ENCODE data around the gene ANKRD11. TPM values are rescaled to one million over a fixed set of nuclear protein-coding genes. Genes with fewer than 3 reads are reported as not detected.
"Not testable (repeated sequence)": the region's sequence is repeated elsewhere in the genome, so short reads cannot be mapped to it uniquely, and the experiment has no call there.

ANKRD11 gene
- total RNA-seq, 1 experiment from 2014 or later = 47.0 TPM

- in situ Hi-C loops (cut with HindIII; ENCODE audit: low pct_unique_long_range_greater_than_20kb, low sequenced_read_pairs) = no loop called here
- DNase-seq (ENCODE audit: low read depth, low spot score) = no peak
Measured at GRCh38 chr16:89485701-89486246, 4.6 kb downstream of the ANKRD11 start.

- no peak for DNase-seq (ENCODE audit: low read depth, low spot score)
- in situ Hi-C loops (cut with HindIII; ENCODE audit: low pct_unique_long_range_greater_than_20kb, low sequenced_read_pairs) = no loop called here
Measured at GRCh38 chr16:89484923-89485679, 5.3 kb downstream of the ANKRD11 start.

GRCh38 chr16:89484041-89484501 lies 6.3 kb downstream of the ANKRD11 start:
- in situ Hi-C loops (cut with HindIII; ENCODE audit: low pct_unique_long_range_greater_than_20kb, low sequenced_read_pairs) = no loop called here
- DNase-seq (ENCODE audit: low read depth, low spot score) = no peak

DNA sequence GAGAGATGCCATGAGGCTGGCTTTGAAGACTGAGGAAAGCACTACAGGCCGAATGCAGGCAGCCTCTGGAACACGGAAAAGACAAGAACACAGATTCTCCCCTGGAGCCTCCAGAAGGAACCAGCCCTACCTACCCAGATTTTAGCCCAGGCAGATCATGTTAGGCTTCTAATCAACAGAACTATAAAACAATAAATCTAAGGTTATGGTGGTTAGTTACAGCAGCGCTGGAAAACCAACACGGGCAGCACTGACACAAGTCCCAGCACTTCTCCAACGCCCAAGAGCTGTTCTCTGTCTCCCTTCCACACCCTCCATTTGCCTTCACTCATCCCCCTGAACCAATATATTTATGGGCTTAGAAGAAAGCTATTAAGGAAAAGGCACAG lies 7.5 kb downstream of the ANKRD11 start:
- in situ Hi-C loops (cut with HindIII; ENCODE audit: low pct_unique_long_range_greater_than_20kb, low sequenced_read_pairs) = no loop called here
- DNase-seq (ENCODE audit: low read depth, low spot score) = no peak

- in situ Hi-C loops (cut with HindIII; ENCODE audit: low pct_unique_long_range_greater_than_20kb, low sequenced_read_pairs) = no loop called here
- DNase-seq (ENCODE audit: low read depth, low spot score) = no peak
Measured at GRCh38 chr16:89482150-89482816, 8.1 kb downstream of the ANKRD11 start.

DNA sequence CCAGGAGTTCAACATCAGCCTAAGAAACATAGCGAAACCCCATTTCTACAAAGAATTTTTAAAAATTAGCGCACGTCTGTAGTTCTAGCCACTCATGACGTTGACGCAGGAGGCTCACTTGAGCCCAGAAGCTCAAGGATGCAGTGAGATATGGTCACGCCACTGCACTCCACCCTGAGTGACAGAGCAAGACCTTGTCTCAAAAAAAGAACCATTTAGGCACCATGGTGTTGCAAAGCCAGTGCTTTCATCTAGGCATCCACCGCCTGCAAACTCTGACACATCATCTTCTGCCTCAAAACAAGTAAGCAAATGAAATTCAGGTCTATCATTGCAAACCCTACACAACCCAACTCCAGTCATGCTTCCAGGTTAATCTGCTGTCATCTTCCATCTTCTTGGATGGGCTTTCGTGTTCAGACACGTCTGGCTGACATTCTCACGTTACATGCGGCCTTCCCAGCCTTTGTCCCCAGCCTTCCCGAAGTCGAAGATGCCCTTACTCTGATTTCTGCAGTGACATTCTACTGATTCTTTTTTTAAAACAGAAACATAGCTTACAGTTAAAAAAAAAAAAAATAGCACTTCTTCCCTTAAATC lies 8.9 kb downstream of the ANKRD11 start:
- in situ Hi-C loops (cut with HindIII; ENCODE audit: low pct_unique_long_range_greater_than_20kb, low sequenced_read_pairs) = no loop called here
- DNase-seq (ENCODE audit: low read depth, low spot score) = no peak

DNA sequence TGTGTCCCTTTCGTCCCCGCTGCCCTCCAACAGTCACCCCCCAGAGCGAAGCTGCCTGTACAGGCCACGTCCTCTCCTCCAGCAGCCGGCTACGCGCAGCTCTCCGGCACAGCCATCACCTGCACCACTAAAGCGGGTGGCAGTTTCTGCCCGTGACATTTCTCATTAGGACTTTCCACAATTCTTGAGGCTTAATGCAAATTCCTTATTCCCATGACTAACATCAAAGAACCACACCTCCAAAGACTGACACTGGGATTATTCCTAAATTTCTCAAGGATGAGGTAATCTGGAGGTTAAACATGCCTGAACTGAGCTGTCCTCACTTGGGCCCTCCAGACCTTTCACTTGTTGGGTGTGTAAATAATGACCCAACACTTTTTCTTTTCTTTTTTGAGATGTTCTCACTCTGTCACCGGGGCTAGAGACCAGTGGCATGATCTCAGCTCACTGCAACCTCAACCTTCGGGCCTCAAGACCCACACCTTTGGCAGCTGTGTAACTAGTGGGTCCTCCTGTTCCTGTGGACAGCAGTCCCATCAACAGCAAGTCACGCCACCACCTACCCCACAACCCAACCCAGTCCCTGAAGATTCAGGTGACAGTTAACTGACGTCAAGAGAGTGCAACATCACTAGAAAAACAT lies 11.7 kb downstream of the ANKRD11 start:
- in situ Hi-C loops (cut with HindIII; ENCODE audit: low pct_unique_long_range_greater_than_20kb, low sequenced_read_pairs) = no loop called here
- DNase-seq (ENCODE audit: low read depth, low spot score) = no peak

- in situ Hi-C loops (cut with HindIII; ENCODE audit: low pct_unique_long_range_greater_than_20kb, low sequenced_read_pairs) = no loop called here
- no peak for DNase-seq (ENCODE audit: low read depth, low spot score)
Measured at GRCh38 chr16:89476811-89477261, 13.5 kb downstream of the ANKRD11 start.

GRCh38 chr16:89476379-89476778 lies 14.0 kb downstream of the ANKRD11 start:
- in situ Hi-C loops (cut with HindIII; ENCODE audit: low pct_unique_long_range_greater_than_20kb, low sequenced_read_pairs) = no loop called here
- no peak for DNase-seq (ENCODE audit: low read depth, low spot score)

DNA sequence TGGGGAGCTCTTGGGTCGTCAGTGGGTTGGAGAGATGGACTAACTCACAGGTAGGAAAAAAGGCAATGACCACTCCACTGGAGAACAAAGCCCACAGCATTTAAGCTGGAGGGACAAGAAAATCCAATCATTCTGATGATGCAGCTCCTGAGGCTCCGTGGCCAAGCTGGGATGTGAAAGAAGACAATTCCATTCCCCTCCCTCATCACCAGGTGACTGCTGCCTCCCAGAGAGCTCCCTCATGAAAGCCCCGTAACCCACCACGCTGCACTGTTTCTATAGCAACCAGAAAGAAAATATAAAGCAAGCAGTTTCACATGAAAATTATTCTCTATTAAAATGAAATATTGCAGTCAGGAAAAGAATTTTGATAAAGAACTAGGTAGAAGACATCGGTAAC lies 15.2 kb downstream of the ANKRD11 start:
- in situ Hi-C loops (cut with HindIII; ENCODE audit: low pct_unique_long_range_greater_than_20kb, low sequenced_read_pairs) = no loop called here
- no peak for DNase-seq (ENCODE audit: low read depth, low spot score)

- no peak for DNase-seq (ENCODE audit: low read depth, low spot score)
- in situ Hi-C loops (cut with HindIII; ENCODE audit: low pct_unique_long_range_greater_than_20kb, low sequenced_read_pairs) = no loop called here
Measured at GRCh38 chr16:89473791-89474414, 16.5 kb downstream of the ANKRD11 start.

DNA sequence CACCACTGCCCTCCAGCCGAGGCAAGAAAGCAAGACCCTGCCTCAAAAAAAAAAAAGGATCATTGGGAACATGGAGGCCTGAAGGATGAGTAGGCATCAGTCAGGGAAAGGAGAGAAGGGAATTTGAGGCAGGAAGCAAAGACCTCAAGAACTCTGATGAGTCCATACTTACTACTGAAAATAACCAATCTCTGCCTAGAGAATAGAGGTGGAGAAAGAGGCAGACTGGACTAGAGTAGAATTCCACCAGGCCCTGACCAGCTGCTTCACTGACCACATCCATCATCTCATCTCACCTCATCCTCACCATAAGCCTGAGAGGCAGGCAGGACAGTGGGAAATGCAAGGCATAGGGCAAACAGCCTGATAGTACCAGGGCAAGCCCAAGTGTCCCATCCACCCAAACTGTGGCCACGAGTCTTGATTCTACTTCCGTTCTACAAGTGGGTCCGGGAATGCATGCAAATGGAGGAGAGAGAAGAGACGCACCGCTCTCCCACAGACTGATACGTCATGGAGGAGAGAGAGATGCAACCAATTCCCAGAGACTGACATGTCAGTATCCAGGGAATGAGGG lies 17.1 kb downstream of the ANKRD11 start:
- in situ Hi-C loops (cut with HindIII; ENCODE audit: low pct_unique_long_range_greater_than_20kb, low sequenced_read_pairs) = no loop called here
- DNase-seq (ENCODE audit: low read depth, low spot score) = no peak

GRCh38 chr16:89472711-89473075 lies 17.7 kb downstream of the ANKRD11 start:
- DNase-seq (ENCODE audit: low read depth, low spot score) = no peak
- in situ Hi-C loops (cut with HindIII; ENCODE audit: low pct_unique_long_range_greater_than_20kb, low sequenced_read_pairs) = no loop called here

DNA sequence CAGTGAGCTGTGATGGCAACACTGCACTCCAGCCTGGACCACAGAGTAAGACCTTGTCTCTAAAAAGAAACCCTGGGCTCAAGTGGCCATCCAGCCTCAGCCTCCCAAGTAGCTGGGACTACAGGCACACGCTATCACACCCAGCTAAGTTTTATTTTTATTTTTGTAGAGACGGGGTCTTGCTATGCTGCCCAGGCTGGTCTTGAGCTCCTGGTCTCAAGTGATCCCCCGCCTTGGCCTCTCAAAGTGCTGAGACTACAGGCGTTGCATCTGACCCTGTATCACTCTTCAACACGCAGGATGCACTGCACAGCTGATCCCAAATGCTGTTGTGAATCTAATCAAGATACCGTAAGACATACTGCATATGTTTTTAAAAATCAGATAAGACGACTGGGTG lies 23.0 kb downstream of the ANKRD11 start:
- in situ Hi-C loops (cut with HindIII; ENCODE audit: low pct_unique_long_range_greater_than_20kb, low sequenced_read_pairs) = no loop called here
- DNase-seq (ENCODE audit: low read depth, low spot score) = no peak

GRCh38 chr16:89466920-89467319 lies 23.4 kb downstream of the ANKRD11 start:
- in situ Hi-C loops (cut with HindIII; ENCODE audit: low pct_unique_long_range_greater_than_20kb, low sequenced_read_pairs) = no loop called here
- no peak for DNase-seq (ENCODE audit: low read depth, low spot score)

GRCh38 chr16:89463312-89463711 lies 27.0 kb downstream of the ANKRD11 start:
- in situ Hi-C loops (cut with HindIII; ENCODE audit: low pct_unique_long_range_greater_than_20kb, low sequenced_read_pairs); DNase-seq (ENCODE audit: low read depth, low spot score): not testable (repeated sequence)

GRCh38 chr16:89462639-89463038 lies 27.7 kb downstream of the ANKRD11 start:
- DNase-seq (ENCODE audit: low read depth, low spot score); in situ Hi-C loops (cut with HindIII; ENCODE audit: low pct_unique_long_range_greater_than_20kb, low sequenced_read_pairs): not testable (repeated sequence)

Data from SK-MEL-5 (cell line).